Retinal pigment epithelial cell (primary cell): ENCODE results near the gene RALGDS.
"Not testable (repeated sequence)": the region's sequence is repeated elsewhere in the genome, so short reads cannot be mapped to it uniquely, and the experiment has no call there.

Experiments used
- DNase-seq: peaks from one replicate; pipeline ENCODE4 v3.0.0-alpha.2; 2010; ENCODE audit warnings: low read depth
- H3K4me3 ChIP-seq: 2 replicates; pipeline ENCODE4 v1.5.1; 2011; ENCODE audit warnings: mild to moderate bottlenecking, low read length, control low read depth, moderate library complexity
- TF ChIP-seq, protein P1 (sequence below): conservative IDR thresholded peaks from 2 replicates; pipeline ENCODE4 v1.5.1; 2011; ENCODE audit warnings: low read depth, low read length, control low read depth, inconsistent platforms

The RALGDS gene

DNA sequence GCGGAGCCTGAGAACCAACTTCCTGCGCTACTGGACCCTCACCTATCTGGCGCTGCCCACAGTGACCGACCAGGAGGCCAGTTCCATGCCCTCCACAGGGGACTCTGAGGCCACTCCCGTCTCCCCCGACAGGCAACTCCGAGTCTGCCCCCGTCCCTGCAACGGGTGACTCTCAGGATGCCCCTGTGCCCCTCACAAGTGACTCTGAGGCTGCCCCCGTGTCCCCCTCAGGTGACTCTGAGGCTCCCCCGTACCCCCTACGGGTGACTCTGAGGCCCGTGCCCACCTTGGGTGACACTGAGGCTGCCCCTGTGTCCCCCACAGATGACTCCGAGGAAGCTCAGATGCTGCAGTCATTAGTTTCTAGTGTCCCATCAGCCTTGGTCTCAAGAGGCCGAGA lies 34.1 kb downstream of the RALGDS start:
- TF ChIP-seq, protein P1, sequence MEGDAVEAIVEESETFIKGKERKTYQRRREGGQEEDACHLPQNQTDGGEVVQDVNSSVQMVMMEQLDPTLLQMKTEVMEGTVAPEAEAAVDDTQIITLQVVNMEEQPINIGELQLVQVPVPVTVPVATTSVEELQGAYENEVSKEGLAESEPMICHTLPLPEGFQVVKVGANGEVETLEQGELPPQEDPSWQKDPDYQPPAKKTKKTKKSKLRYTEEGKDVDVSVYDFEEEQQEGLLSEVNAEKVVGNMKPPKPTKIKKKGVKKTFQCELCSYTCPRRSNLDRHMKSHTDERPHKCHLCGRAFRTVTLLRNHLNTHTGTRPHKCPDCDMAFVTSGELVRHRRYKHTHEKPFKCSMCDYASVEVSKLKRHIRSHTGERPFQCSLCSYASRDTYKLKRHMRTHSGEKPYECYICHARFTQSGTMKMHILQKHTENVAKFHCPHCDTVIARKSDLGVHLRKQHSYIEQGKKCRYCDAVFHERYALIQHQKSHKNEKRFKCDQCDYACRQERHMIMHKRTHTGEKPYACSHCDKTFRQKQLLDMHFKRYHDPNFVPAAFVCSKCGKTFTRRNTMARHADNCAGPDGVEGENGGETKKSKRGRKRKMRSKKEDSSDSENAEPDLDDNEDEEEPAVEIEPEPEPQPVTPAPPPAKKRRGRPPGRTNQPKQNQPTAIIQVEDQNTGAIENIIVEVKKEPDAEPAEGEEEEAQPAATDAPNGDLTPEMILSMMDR: no peak
- no peak for DNase-seq
- H3K4me3 ChIP-seq: no peak overlapping the region

DNA sequence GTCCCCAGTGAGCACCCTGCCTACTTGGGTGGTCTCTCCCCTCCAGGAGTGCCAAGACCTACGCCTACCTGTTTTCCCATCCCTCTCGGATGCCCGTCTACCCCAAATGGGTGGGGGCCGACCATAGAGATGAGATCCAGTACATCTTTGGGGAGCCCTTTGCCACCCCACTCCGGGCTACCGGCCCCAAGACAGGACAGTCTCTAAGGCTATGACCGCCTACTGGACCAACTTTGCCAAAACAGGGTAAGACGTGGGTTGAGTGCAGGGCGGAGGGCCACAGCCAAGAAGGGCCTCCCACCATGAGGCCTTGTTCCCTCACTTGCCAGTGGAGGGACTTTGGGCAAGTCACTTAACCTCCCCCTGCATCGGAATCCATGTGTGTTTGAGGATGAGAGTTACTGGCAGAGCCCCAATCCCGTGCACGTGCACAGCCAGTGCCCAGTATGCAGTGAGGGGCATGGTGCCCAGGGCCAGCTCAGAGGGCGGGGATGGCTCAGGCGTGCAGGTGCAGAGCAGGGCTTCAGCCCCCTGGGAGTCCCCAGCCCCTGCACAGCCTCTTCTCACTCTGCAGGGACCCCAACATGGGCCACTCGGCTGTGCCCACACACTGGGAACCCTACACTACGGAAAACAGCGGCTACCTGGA lies 34.7 kb downstream of the RALGDS start:
- not testable (repeated sequence) for H3K4me3 ChIP-seq, DNase-seq

DNA sequence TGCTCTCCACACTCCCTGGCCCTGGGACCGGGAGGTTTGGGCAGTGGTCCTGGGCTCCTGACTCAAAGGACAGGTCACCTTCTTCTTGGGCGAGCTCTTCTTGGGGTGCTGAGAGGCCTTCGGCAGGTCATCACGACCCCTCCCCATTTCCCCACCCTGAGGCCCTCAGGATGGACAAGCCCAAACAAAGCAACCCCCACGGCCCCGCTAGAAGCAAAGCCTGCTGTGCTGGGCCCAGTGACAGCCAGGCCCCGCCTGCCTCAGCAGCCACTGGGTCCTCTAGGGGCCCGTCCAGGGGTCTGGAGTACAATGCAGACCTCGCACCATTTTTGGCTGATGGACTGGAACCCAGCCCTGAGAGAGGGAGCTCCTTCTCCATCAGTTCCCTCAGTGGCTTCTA lies 37.4 kb downstream of the RALGDS start:
- DNase-seq, H3K4me3 ChIP-seq: not testable (repeated sequence)

DNA sequence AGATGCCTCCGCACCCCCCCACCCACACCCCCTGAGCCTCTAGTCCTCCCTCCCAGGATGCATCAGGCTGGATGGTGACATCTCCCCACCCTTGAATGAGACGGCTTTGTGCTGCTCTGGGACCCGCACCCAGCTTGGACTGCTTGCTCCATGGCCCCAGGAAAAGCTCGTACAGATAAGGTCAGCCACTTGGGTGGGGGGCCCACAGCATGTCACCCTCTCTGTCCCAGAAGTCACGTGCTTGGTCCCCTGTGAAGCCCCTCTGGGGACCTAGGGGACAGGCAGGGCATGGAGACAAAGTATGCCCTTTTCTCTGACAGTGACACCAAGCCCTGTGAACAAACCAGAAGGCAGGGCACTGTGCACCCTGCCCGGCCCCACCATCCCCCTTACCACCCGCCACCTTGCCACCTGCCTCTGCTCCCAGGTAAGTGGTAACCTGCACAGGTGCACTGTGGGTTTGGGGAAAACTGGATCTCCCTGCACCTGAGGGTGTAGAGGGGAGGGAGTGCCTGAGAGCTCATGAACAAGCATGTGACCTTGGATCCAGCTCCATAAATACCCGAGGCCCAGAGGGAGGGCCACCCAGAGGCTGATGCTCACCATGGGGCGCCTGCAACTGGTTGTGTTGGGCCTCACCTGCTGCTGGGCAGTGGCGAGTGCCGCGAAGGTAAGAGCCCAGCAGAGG lies 38.9 kb downstream of the RALGDS start:
- DNase-seq, H3K4me3 ChIP-seq: not testable (repeated sequence)

DNA sequence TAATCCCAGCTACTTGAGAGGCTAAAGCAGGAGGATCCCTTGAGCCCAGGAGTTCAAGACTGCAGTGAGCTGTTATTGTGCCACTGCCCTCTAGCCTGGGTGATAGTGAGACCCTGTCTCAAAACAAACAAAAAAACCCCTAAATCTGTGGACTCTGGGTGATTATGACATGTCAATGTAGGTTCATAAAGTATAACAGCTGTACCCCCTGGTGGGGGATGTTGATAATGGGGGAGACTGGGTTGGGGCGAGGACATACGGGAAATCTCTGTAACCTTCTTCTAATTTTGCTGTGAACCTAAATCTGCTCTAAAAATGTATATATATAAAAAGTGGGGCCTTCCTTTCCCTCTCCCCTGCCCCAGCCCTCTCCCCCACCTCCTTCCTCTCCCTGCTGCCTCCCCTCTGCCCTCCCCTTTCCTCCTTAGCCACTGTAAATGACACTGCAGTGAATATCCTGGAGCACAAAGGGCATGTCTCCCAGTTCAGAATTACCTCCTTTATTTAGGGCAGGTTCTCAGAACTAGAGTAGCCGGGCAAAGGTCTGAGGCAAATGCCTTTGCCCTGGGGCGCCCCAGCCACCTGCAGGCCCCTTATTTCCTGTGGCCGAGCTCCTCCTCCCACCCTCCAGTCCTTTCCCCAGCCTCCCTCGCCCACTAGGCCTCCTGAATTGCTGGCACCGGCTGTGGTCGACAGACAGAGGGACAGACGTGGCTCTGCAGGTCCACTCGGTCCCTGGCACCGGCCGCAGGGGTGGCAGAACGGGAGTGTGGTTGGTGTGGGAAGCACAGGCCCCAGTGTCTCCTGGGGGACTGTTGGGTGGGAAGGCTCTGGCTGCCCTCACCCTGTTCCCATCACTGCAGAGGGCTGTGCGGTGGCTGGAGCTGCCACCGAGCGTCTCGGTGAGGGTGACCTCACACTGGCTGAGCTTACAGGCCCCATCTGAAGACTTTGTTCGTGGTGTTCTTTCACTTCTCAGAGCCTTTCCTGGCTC lies 40.0 kb downstream of the RALGDS start:
- not testable (repeated sequence) for H3K4me3 ChIP-seq, DNase-seq

DNA sequence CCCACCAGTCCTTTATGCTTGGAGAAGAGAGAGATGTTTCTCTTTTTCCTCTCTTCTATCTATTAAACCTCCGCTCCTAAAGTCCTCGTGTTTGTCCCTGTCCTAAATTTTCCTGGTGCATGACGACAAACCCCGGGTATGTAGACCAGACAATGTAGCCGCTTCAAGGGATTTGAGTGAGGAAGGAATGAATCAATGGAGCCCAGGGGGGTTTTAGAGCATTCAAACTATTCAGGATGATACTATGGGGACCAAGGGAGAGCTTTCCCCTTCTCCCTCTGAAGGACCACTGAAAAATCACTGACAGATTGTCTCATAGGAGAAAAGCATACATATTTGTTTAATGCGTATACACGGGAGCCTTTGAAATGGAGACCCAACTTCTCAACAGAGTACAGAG lies 40.9 kb downstream of the RALGDS start:
- no peak overlapping the region for H3K4me3 ChIP-seq
- TF ChIP-seq, protein P1: no peak
- DNase-seq: no peak

DNA sequence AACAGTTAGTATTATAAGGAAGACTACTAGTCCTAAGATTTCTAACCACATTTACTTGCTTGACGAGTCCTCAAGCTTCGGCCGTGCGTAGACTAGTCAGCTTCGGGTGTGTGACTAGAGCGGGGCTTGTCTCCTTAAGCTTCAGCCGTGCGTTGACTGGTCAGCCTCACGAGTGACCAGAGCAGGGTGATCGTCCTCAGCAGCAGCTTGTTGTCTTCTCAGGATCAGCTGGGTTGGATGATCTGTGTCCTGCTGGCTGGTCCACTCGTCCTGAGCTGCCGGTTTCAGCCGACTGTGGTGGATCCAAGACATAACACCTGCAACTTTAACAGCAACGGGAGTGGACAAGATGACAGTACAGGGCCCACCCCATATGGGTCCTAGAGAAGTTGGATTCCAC lies 42.6 kb downstream of the RALGDS start:
- no peak overlapping the region for H3K4me3 ChIP-seq
- TF ChIP-seq, protein P1: no peak
- DNase-seq: no peak

DNA sequence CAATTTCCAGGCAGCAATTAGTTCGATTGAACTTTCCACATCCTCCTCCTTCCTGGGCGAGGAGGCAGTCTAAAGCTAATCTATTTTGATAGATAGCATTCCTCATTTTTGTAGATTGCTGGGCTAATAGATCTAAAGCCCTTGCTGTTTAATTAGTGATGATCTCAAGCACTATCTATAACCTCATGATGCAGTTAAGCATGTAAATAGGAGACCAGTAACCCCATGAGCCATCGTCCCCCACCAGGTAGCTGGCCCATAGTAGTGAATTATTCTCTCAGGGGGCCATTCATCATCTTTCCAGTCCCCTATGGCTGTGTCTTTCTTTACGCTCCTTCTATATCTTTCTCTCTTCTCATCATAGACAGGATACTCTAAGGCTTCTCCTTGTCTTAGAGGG lies 44.3 kb downstream of the RALGDS start:
- DNase-seq: no peak
- TF ChIP-seq, protein P1: no peak
- no peak overlapping the region for H3K4me3 ChIP-seq
